Adrenal gland (tissue), 5 donors: ENCODE data around the gene EIF1AD.

Experiments used
- POLR2A ChIP-seq, 2 donors: fragments of 450-650 bp; IDR thresholded peaks; one replicate each; pipeline ENCODE4 v1.6.1; 2017; ENCODE audit warnings: antibody characterized with exemption in 2 of 2, mild to moderate bottlenecking in 2 of 2, moderate library complexity in 1 of 2
- TF ChIP-seq, protein P1 (sequence below), 6 experiments: fragments of 450-650 bp in 4 of 6; fragments of 200-600 bp in 2 of 6; sonication (generic) in 1 of 6; IDR thresholded peaks; 1 replicate in 5 of 6; 2 replicates in 1 of 6; pipeline versions ENCODE4 v1.5.1 to v1.8.0; 2016 to 2021; ENCODE audit warnings: antibody characterized with exemption in 6 of 6, mild to moderate bottlenecking in 2 of 6, moderate library complexity in 1 of 6
- donor health status: DM: no; HTN: no; CAD: no.

DNA sequence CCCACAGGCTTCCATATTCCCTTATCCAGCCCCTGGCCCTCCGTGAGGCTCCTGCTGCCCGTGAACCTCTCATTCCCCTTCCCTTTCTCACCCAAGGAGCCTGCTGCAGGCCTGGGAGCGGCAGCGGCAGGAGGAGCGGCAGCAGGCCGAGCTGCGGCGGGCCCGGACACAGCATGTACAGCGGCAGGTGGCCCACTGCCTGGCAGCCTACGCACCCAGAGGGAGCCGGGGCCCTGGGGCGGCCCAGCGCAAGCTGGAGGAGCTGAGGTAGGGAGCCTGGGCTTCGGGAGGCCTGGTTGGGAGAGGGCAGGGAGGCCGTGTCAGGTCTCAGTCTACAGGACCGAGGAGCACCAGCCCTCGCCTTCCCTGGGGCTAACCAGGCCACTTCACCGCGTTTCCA, 48.5 kb downstream of the EIF1AD start:
- TF ChIP-seq, protein P1, sequence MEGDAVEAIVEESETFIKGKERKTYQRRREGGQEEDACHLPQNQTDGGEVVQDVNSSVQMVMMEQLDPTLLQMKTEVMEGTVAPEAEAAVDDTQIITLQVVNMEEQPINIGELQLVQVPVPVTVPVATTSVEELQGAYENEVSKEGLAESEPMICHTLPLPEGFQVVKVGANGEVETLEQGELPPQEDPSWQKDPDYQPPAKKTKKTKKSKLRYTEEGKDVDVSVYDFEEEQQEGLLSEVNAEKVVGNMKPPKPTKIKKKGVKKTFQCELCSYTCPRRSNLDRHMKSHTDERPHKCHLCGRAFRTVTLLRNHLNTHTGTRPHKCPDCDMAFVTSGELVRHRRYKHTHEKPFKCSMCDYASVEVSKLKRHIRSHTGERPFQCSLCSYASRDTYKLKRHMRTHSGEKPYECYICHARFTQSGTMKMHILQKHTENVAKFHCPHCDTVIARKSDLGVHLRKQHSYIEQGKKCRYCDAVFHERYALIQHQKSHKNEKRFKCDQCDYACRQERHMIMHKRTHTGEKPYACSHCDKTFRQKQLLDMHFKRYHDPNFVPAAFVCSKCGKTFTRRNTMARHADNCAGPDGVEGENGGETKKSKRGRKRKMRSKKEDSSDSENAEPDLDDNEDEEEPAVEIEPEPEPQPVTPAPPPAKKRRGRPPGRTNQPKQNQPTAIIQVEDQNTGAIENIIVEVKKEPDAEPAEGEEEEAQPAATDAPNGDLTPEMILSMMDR (IDR thresholded peaks at IDR 0.05) = no peak
- no peak for TF ChIP-seq POLR2A (IDR thresholded peaks at IDR 0.05)
